ENCODE data around the gene SAP30L.

The SAP30L gene

DNA sequence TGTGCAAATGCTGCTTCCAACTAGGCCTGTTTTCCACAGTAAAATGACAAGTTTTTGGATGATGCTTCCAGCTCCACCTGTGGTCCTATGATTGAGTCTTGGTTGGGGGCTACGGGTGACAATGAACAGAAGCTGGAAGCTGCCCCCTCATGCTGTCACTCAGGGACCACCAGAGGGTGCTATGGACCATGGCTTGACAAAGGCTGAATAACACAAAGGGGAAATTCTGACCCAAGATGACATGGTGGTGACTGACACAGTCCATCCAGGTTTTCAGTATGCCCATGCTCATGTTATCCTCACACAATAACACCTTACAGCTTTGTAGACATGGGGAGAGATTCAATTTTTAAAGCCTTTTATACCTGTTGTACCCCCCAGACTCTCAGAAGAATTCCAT lies 23.9 kb upstream of the SAP30L start:
- no peaks in the 10 kb centered on the region for H3K27me3 ChIP-seq (ENCODE audit: insufficient read depth, low read length)
- H3K9ac ChIP-seq (ENCODE audit: low read depth, low read length) = no peak overlapping the region
- no peak overlapping the region for H3K4me3 ChIP-seq (ENCODE audit: low read length)
- H3K36me3 ChIP-seq (ENCODE audit: insufficient read depth, low read length) = no peaks in the 10 kb centered on the region
- no peak overlapping the region for H3K27ac ChIP-seq (ENCODE audit: low read depth, low read length)
- 56% methylated on average over 1 of the region's 1 CpG for WGBS
- no peaks in the 10 kb centered on the region for H3K4me1 ChIP-seq (ENCODE audit: insufficient read depth, low read length)
- no peaks in the 10 kb centered on the region for H3K9me3 ChIP-seq (ENCODE audit: insufficient read depth, low read depth, low read length)

DNA sequence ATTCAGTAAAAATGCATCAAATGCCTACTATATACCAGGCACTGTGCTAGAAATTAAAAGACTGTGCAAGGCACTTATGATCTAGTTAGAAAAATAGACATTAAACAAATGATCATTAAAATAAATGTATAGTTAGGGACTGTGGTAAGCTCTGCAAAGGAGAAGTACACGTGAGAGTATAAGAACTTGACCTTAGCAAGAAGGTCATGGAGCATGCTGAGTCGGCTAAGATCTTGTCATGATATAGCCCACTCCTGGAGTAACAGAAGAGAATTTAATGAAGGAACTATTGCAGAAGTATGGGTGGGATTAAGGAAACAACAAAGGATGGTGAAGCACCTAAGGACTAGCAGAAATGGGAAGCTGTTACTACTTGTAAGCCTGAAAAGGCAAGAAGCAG lies 23.5 kb upstream of the SAP30L start:
- H3K27ac ChIP-seq (ENCODE audit: low read depth, low read length) = no peak overlapping the region
- H3K9ac ChIP-seq (ENCODE audit: low read depth, low read length) = no peak overlapping the region
- no peaks in the 10 kb centered on the region for H3K4me1 ChIP-seq (ENCODE audit: insufficient read depth, low read length)
- 92% methylated on average over 2 of the region's 2 CpGs for WGBS
- no peaks in the 10 kb centered on the region for H3K9me3 ChIP-seq (ENCODE audit: insufficient read depth, low read depth, low read length)
- H3K27me3 ChIP-seq (ENCODE audit: insufficient read depth, low read length) = no peaks in the 10 kb centered on the region
- no peaks in the 10 kb centered on the region for H3K36me3 ChIP-seq (ENCODE audit: insufficient read depth, low read length)
- H3K4me3 ChIP-seq (ENCODE audit: low read length) = no peak overlapping the region

DNA sequence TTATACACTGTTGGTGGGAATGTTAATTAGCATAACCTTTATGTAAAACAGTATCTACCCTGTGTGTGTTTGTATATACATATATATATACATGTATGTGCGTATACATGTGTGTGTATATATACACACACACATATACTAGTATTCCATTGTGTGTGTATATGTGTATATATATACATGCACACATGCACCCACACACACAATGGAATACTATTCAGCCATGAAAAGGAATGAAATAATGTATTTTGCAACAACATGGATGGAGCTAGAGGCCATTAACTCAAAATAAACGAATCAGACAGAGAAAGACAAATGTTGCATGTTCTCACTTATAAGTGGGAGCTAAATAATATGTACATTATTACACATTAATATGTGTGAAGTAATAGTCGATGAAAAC lies 17.6 kb upstream of the SAP30L start:
- WGBS = 100% methylated on average over 1 of the region's 3 CpGs
- Histone ChIP-seq H3K27ac (ENCODE audit: low read depth, low read length) (no peak overlapping the region), H3K36me3 (ENCODE audit: insufficient read depth, low read length) (no peaks in the 10 kb centered on the region), H3K27me3 (ENCODE audit: insufficient read depth, low read length) (no peaks in the 10 kb centered on the region), H3K9me3 (ENCODE audit: insufficient read depth, low read depth, low read length) (no peaks in the 10 kb centered on the region), H3K9ac (ENCODE audit: low read depth, low read length) (no peak overlapping the region), H3K4me3 (ENCODE audit: low read length) (no peak overlapping the region), H3K4me1 (ENCODE audit: insufficient read depth, low read length) (no peaks in the 10 kb centered on the region)

DNA sequence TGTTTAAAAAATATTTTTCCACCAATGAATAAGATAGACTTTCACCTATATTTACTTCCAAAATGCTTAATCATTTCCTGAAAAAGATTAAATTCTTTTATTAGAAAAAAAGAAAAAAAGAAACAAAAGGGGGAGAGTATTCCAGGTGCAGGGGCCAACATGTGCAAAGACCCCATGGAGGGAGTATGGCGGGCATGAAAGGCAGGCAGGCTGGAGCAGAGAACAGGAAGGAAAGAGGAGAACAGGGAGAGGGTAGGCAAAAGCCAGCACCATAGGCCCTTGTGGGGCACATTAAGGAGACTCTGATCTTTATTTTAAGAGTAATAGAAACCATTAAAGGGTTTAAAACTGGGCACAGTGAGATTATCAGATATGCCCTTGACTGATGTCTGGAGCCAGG lies 16.5 kb upstream of the SAP30L start:
- no peak overlapping the region for H3K27ac ChIP-seq (ENCODE audit: low read depth, low read length)
- H3K4me1 ChIP-seq (ENCODE audit: insufficient read depth, low read length) = no peaks in the 10 kb centered on the region
- no peak overlapping the region for H3K9ac ChIP-seq (ENCODE audit: low read depth, low read length)
- H3K4me3 ChIP-seq (ENCODE audit: low read length) = no peak overlapping the region
- H3K36me3 ChIP-seq (ENCODE audit: insufficient read depth, low read length) = 0 out of 2 replicates have a peak, but pooled peaks cover 3% of the 10 kb centered on the region
- 93% methylated on average over 1 of the region's 1 CpG for WGBS
- H3K9me3 ChIP-seq (ENCODE audit: insufficient read depth, low read depth, low read length) = no peaks in the 10 kb centered on the region
- H3K27me3 ChIP-seq (ENCODE audit: insufficient read depth, low read length) = no peaks in the 10 kb centered on the region

DNA sequence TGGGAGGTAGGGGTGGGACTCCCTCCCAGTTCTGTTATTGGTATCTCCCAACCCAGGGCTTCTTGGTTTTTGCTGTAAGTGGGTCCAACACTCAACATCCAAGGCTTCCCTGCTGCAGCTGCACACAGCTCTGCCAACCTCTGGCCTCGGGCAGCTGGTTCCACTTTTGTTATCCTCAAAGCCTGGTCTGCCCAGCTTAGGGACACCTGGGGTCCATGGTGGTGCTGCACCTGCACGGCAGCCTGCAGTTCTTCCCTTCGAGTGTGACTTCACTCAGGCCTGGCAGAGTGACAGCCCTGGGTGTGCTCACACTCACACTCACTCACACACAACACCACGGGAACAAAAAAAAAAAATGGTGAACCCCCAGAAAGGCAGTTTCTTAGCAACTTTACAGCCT lies 15.3 kb upstream of the SAP30L start:
- Histone ChIP-seq H3K4me3 (ENCODE audit: low read length) (no peak overlapping the region), H3K27me3 (ENCODE audit: insufficient read depth, low read length) (no peaks in the 10 kb centered on the region), H3K27ac (ENCODE audit: low read depth, low read length) (no peak overlapping the region), H3K9ac (ENCODE audit: low read depth, low read length) (no peak overlapping the region), H3K36me3 (ENCODE audit: insufficient read depth, low read length) (0 out of 2 replicates have a peak, but pooled peaks cover 4% of the 10 kb centered on the region), H3K4me1 (ENCODE audit: insufficient read depth, low read length) (no peaks in the 10 kb centered on the region), H3K9me3 (ENCODE audit: insufficient read depth, low read depth, low read length) (no peaks in the 10 kb centered on the region)
- 89% methylated on average over 4 of the region's 4 CpGs for WGBS

DNA sequence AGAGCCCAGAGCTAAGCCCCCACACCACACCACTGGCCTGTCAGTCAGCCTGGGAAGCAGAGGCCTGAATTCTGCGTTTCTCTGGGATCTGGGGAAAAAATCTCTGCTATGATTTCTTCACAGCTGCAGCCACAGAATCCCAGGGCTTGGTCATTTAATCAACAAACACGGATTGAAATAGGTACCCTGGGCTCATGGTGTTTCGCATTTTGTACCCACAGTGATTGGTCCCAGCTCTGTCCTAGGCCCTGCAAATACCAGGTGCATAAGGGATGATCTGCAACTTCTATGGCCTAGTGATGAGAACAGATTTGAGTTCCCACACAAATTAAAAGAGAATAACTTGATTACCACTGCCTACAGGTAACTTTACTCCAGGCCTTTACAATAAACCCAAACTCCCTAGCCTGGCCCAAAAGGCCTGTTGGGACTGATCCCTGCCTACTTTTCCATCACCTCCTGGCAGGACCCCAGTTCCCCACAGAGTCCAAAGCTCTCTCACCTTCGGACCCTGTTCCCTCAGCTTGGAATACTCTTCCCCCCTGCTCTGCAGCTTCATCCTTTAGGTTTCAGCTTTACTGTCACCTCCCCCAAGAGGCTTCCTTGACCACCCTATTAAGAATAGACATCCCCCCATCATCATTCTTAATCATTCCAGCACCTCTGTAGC lies 14.7 kb upstream of the SAP30L start:
- no peak overlapping the region for H3K27ac ChIP-seq (ENCODE audit: low read depth, low read length)
- H3K4me3 ChIP-seq (ENCODE audit: low read length) = no peak overlapping the region
- 88% methylated on average over 4 of the region's 4 CpGs for WGBS
- H3K9ac ChIP-seq (ENCODE audit: low read depth, low read length) = no peak overlapping the region
- H3K4me1 ChIP-seq (ENCODE audit: insufficient read depth, low read length) = no peaks in the 10 kb centered on the region
- peaks cover 10% of the 10 kb centered on the region for H3K36me3 ChIP-seq (ENCODE audit: insufficient read depth, low read length)
- H3K27me3 ChIP-seq (ENCODE audit: insufficient read depth, low read length) = no peaks in the 10 kb centered on the region
- no peaks in the 10 kb centered on the region for H3K9me3 ChIP-seq (ENCODE audit: insufficient read depth, low read depth, low read length)

DNA sequence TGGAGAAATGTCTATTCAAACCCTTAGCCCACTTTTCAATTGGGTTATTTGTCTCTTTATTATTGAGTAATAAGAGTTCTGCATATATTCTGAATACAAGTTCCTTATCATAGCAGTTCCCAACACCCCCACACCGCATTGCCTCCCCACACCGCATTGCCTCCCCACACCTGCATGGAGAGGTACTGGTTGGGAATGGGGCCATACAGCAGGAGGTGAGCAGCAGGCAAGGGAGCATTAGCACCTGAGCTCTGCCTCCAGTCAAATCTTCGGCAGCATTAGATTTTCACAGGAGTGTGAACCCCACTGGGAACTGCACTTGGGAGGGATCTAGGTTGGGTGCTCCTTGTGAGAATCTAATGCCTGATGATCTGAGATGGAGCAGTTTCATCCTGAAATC lies 10.6 kb upstream of the SAP30L start:
- no peak overlapping the region for H3K4me3 ChIP-seq (ENCODE audit: low read length)
- H3K4me1 ChIP-seq (ENCODE audit: insufficient read depth, low read length) = no peaks in the 10 kb centered on the region
- H3K9me3 ChIP-seq (ENCODE audit: insufficient read depth, low read depth, low read length) = no peaks in the 10 kb centered on the region
- H3K36me3 ChIP-seq (ENCODE audit: insufficient read depth, low read length) = peaks cover 32% of the 10 kb centered on the region
- H3K27ac ChIP-seq (ENCODE audit: low read depth, low read length) = no peak overlapping the region
- 91% methylated on average over 3 of the region's 3 CpGs for WGBS
- H3K27me3 ChIP-seq (ENCODE audit: insufficient read depth, low read length) = no peaks in the 10 kb centered on the region
- H3K9ac ChIP-seq (ENCODE audit: low read depth, low read length) = no peak overlapping the region

DNA sequence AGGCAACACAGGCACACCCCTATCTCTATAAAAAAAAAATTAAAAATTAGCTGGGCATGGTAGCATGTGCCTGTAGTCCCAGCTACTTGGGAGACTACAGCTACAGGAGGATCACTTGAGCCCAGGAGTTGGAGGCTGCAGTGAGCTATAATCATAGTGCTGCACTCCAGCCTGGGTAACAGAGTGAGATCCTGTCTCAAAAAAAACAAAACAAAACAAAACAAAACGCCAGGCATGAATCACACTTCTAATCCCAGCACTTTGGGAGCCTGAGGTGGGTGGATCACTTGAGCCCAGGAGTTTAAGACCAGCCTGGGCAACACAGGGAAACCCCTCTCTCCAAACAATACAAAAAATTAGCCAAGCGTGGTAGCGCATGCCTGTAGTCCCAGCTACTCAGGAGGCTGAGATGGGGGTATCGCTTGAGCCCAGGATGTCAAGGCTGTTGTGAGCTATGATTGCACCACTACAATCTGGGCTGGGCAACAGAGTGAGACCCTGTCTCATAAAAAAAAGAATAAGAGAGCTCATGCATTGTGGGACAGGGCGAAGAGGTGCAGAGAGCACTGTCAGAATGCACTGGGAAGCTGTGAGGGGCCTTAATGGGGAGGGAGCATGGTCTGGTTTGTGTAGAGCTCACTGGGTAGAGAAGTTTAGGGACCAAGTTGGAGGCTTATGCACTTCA lies 8.4 kb upstream of the SAP30L start:
- H3K27me3 ChIP-seq (ENCODE audit: insufficient read depth, low read length) = no peaks in the 10 kb centered on the region

DNA sequence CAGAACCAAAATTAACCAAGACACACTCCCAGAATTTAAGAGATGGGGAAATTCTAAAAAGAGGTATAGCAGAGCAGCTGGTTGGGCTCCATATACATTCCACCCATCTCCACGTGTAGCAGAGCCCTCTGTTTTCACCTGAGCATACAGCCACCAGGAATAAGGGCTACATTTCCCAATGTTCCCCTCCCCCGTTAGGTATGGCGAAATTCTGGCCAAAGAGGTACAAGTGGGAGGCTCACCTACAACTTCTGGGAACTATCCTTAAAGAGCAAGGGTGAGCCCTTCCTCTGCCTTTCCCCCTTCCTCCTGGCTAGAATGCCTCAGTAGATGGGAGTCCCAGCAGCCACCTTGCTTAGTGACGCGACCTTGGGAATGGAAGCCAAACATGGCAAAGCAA lies 5.3 kb upstream of the SAP30L start:
- no peak overlapping the region for H3K4me3 ChIP-seq (ENCODE audit: low read length)
- no peak overlapping the region for H3K27ac ChIP-seq (ENCODE audit: low read depth, low read length)
- H3K4me1 ChIP-seq (ENCODE audit: insufficient read depth, low read length) = no peaks in the 10 kb centered on the region; the same call in 1 of the 2 replicates
- H3K9ac ChIP-seq (ENCODE audit: low read depth, low read length) = no peak overlapping the region
- no peaks in the 10 kb centered on the region for H3K27me3 ChIP-seq (ENCODE audit: insufficient read depth, low read length)
- WGBS = 90% methylated on average over 5 of the region's 5 CpGs
- H3K36me3 ChIP-seq (ENCODE audit: insufficient read depth, low read length) = peaks cover 44% of the 10 kb centered on the region
- H3K9me3 ChIP-seq (ENCODE audit: insufficient read depth, low read depth, low read length) = no peaks in the 10 kb centered on the region

More for the DNA sequence above, 8.4 kb upstream of the SAP30L start:
- WGBS = 92% methylated on average over 5 of the region's 5 CpGs
- H3K9ac ChIP-seq (ENCODE audit: low read depth, low read length) = no peak overlapping the region
- no peak overlapping the region for H3K4me3 ChIP-seq (ENCODE audit: low read length)
- H3K36me3 ChIP-seq (ENCODE audit: insufficient read depth, low read length) = peaks cover 43% of the 10 kb centered on the region
- no peaks in the 10 kb centered on the region for H3K4me1 ChIP-seq (ENCODE audit: insufficient read depth, low read length)
- no peaks in the 10 kb centered on the region for H3K9me3 ChIP-seq (ENCODE audit: insufficient read depth, low read depth, low read length)
- H3K27ac ChIP-seq (ENCODE audit: low read depth, low read length) = no peak overlapping the region

DNA sequence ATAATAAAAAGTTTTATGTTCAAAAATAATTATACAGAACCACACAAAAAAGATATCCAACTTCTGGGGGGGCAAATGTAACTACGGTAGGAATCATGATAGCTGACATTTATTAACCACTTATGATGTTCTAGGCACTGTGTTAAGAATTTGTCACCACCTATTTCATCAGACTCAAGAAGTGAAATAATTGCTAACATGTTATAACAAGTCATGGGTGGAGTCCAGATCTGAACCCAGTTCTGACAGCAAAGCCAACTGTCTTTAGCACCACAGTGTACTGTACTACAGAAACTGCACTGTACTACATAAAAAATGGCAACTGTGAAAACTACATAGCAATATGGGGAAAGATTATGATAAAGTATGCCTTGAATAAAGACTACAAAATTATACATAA lies 3.0 kb upstream of the SAP30L start:
- no CpG with 5 or more reads among the region's 1 CpG for WGBS
- Histone ChIP-seq H3K9me3 (ENCODE audit: insufficient read depth, low read depth, low read length) (no peaks in the 10 kb centered on the region), H3K27me3 (ENCODE audit: insufficient read depth, low read length) (peaks cover 4% of the 10 kb centered on the region; the same call in 1 of the 2 replicates), H3K4me1 (ENCODE audit: insufficient read depth, low read length) (peaks cover 6% of the 10 kb centered on the region), H3K4me3 (ENCODE audit: low read length) (no peak overlapping the region), H3K36me3 (ENCODE audit: insufficient read depth, low read length) (peaks cover 26% of the 10 kb centered on the region), H3K27ac (ENCODE audit: low read depth, low read length) (no peak overlapping the region), H3K9ac (ENCODE audit: low read depth, low read length) (no peak overlapping the region)

DNA sequence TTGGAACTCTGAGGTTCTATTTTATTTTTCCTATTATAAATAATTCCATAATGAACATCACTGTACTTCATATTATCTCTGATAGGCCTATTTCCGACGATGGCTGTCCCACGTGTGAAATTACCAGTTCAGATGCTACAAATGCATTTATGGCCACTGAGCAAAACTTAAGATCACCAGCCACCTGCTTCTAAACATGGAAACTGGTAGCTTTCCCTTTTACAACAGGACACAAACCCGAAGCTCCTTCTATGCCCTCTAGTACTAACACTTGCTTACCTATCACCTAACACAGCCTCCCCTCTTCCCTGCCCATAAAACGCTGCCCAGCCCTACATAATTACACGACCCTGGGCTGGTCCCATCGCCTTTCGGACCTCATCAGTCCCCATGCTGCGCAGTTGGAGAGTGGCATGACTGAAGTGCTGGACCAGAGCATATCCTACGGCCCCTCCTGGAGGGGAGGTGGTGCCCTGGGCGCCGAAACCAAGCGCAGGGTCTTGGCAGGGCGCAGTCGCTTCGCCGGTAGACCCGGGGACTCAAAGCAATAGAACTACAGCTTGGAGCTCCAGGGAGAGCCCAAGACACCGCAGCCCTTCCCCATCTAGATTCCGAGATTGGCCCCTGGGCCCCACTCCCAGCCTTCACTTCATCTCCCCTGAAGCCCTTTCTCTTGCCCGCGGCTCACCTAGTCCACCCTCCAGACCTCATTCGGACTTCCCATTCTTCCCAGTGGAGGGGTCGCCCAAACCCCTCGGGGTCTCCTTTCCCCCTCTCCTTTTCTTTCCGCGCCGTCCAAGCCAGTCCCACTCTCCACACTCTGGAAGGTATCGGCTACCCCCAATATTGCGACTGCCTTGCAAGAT lies 1.0 kb upstream of the SAP30L start:
- Histone ChIP-seq H3K4me1 (ENCODE audit: insufficient read depth, low read length) (peaks cover 6% of the 10 kb centered on the region), H3K27me3 (ENCODE audit: insufficient read depth, low read length) (peaks cover 4% of the 10 kb centered on the region; the same call in 1 of the 2 replicates), H3K27ac (ENCODE audit: low read depth, low read length) (no peak overlapping the region), H3K36me3 (ENCODE audit: insufficient read depth, low read length) (peaks cover 17% of the 10 kb centered on the region), H3K9ac (ENCODE audit: low read depth, low read length) (peak overlapping the region; percentile 62), H3K9me3 (ENCODE audit: insufficient read depth, low read depth, low read length) (no peaks in the 10 kb centered on the region), H3K4me3 (ENCODE audit: low read length) (peak overlapping the region; percentile 96)
- WGBS = 10% methylated on average over 30 of the region's 30 CpGs

Data from HUES64 (cell line).